ENCODE measurements around the gene CD52. TPM values are rescaled to one million over a fixed set of nuclear protein-coding genes. Genes with fewer than 3 reads are reported as not detected.
"Not testable (repeated sequence)": the region's sequence is repeated elsewhere in the genome, so short reads cannot be mapped to it uniquely, and the experiment has no call there.

Gene CD52
- total and polyA plus RNA-seq, 2 donors, result 3.3 to 17.0 TPM

DNA sequence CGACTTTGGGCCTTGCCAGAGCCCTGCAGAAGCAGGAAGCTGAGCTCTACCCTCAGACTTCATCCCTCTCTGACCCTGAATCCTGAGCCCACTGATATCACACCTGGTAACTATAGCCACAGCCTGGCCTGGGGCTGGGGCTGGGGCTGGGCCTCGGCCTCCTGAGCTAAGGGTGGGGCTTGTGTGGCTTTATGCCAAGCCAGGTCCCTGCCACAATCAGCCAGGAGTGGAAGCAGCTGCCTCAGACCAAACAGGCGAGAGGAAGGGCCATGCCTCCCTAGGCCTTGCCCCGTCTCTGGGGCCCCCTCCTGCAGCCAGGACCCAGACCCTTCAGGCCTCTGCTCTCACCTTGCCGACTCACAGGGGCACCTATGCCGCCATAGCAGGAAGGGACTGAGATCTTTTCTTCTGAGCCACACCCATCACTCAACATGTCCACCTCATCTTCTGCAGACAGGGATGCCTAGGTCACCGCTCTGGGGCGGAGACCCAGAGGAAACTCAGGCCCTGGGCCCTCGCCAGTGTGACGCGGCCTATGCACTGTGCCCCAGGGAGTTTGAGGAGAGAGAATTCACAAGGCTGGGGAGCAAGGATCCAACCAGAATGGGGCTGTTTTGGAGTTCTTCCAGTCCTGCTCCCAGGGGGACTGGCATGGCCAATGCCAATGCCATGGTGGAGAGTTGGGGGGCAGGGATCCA, 17.0 kb upstream of the CD52 start:
- Histone ChIP-seq H3K4me3 (ENCODE audit: low read depth, low read length) (no peak overlapping the region), H3K36me3 (ENCODE audit: insufficient read depth) (no peaks in the 10 kb centered on the region), H3K27ac (ENCODE audit: low read depth) (no peak overlapping the region), H3K4me1 (ENCODE audit: insufficient read depth) (no peaks in the 10 kb centered on the region)
- DNase-seq (ENCODE audit: extremely low spot score), result no peak
- 90% methylated on average over 11 of the region's 11 CpGs for whole genome bisulfite sequencing

- Histone ChIP-seq H3K4me3 (ENCODE audit: low read depth, low read length) (no peak overlapping the region), H3K36me3 (ENCODE audit: insufficient read depth) (no peaks in the 10 kb centered on the region), H3K4me1 (ENCODE audit: insufficient read depth) (no peaks in the 10 kb centered on the region), H3K27ac (ENCODE audit: low read depth) (no peak overlapping the region)
- no peak for DNase-seq (ENCODE audit: extremely low spot score)
- WGBS, result 67% methylated on average over 8 of the region's 8 CpGs
These were observed 14.9 kb upstream of the CD52 start for GRCh38 chr1:26302733-26303405.

- WGBS, result 30% methylated on average over 8 of the region's 8 CpGs
- Histone ChIP-seq H3K4me1 (ENCODE audit: insufficient read depth) (no peaks in the 10 kb centered on the region), H3K36me3 (ENCODE audit: insufficient read depth) (no peaks in the 10 kb centered on the region), H3K4me3 (ENCODE audit: low read depth, low read length) (peak overlapping the region; percentile 62), H3K27ac (ENCODE audit: low read depth) (no peak overlapping the region)
- DNase-seq (ENCODE audit: extremely low spot score), result no peak
These were observed 12.0 kb upstream of the CD52 start for GRCh38 chr1:26305667-26306289.

DNA sequence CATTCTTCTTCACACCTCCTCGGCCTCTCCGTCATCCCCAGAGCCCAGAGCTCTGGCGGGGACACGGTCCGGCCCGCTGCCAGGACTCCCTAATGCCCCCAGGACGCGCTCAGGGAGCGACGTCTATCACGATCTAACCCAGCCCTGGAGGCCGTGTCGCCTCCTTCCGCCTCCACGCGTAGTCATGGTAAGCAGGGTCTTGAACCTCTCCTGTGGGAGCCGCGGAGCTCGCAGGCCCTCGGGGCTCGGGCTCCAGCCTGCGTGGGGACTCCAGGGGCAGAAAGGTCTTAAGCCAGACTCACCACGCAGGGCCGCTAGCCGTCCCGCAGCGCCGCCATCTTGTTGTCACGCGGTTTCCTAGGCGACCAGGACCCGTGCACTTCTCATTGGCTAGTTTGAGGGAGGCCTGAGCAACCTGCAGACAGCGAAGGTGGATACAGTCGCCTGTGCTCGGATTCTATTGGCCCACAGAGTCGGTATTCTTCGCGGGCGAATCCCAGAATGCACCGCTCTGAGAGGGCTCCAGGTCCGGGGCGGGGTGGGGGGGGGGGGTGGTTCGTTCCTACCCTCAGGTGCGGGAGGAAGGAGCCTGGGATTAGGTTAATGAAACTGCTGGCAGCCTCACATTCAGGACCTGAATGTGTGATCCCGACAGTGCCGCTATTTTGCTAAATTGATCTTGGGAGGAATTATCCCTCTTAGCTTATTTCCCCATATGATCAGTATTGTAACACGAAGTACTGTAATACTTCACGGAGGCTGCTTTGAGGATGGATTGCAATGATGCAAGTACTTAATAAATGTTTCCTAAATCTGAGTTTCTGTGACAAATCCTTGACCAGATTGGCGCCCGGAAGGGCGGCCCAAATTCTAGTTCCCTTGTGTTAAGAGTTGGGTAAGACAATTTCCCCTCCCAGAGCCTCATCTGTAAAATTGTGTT, 11.2 kb upstream of the CD52 start, which contains the start of gene UBXN11:
Gene UBXN11, minus strand, starts transcription at position 347 of the 940 bp plus-strand sequence. CDS start 3,753 bp downstream, outside the sequence.
- Histone ChIP-seq H3K4me3 (ENCODE audit: low read depth, low read length) (peak within 1 kb of the TSS; percentile 62), H3K4me1 (ENCODE audit: insufficient read depth) (no peaks in the 10 kb centered on the region), H3K36me3 (ENCODE audit: insufficient read depth) (no peaks in the 10 kb centered on the region), H3K27ac (ENCODE audit: low read depth) (no peak within 1 kb of the TSS)
- DNase-seq (ENCODE audit: extremely low spot score), result peak; percentile 89
- WGBS, result 2% methylated on average over 51 of the region's 51 CpGs

GRCh38 chr1:26307363-26307781, 10.4 kb upstream of the CD52 start:
- Histone ChIP-seq H3K27ac (ENCODE audit: low read depth) (no peak overlapping the region), H3K4me3 (ENCODE audit: low read depth, low read length) (no peak overlapping the region)
- WGBS, result 46% methylated on average over 6 of the region's 6 CpGs

GRCh38 chr1:26307966-26308899, 9.5 kb upstream of the CD52 start:
- not testable (repeated sequence) for DNase-seq (ENCODE audit: extremely low spot score); H3K36me3 ChIP-seq (ENCODE audit: insufficient read depth); H3K4me1 ChIP-seq (ENCODE audit: insufficient read depth); H3K27ac ChIP-seq (ENCODE audit: low read depth); H3K4me3 ChIP-seq (ENCODE audit: low read depth, low read length)
- WGBS, result 83% methylated on average over 21 of the region's 21 CpGs

More at GRCh38 chr1:26307363-26307781, 10.4 kb upstream of the CD52 start:
- no peak for DNase-seq (ENCODE audit: extremely low spot score)
- no peaks in the 10 kb centered on the region for H3K4me1 ChIP-seq (ENCODE audit: insufficient read depth)
- H3K36me3 ChIP-seq (ENCODE audit: insufficient read depth), result no peaks in the 10 kb centered on the region

- H3K27ac ChIP-seq (ENCODE audit: low read depth), result no peak overlapping the region
- 83% methylated on average over 5 of the region's 5 CpGs for WGBS
- no peak overlapping the region for H3K4me3 ChIP-seq (ENCODE audit: low read depth, low read length)
- DNase-seq (ENCODE audit: extremely low spot score), result no peak
- H3K4me1 ChIP-seq (ENCODE audit: insufficient read depth), result no peaks in the 10 kb centered on the region
- H3K36me3 ChIP-seq (ENCODE audit: insufficient read depth), result no peaks in the 10 kb centered on the region
These were observed 3.3 kb upstream of the CD52 start for GRCh38 chr1:26314501-26314900.

GRCh38 chr1:26315874-26316850, 1.6 kb upstream of the CD52 start:
- WGBS, result 82% methylated on average over 8 of the region's 8 CpGs
- Histone ChIP-seq H3K27ac (ENCODE audit: low read depth) (no peak overlapping the region), H3K36me3 (ENCODE audit: insufficient read depth) (no peaks in the 10 kb centered on the region), H3K4me3 (ENCODE audit: low read depth, low read length) (no peak overlapping the region), H3K4me1 (ENCODE audit: insufficient read depth) (no peaks in the 10 kb centered on the region)
- no peak for DNase-seq (ENCODE audit: extremely low spot score)

GRCh38 chr1:26317146-26317545, 612 bp upstream of the CD52 start:
- Histone ChIP-seq H3K4me3 (ENCODE audit: low read depth, low read length) (no peak overlapping the region), H3K27ac (ENCODE audit: low read depth) (no peak overlapping the region), H3K4me1 (ENCODE audit: insufficient read depth) (no peaks in the 10 kb centered on the region), H3K36me3 (ENCODE audit: insufficient read depth) (no peaks in the 10 kb centered on the region)
- no peak for DNase-seq (ENCODE audit: extremely low spot score)
- WGBS, result 86% methylated on average over 2 of the region's 2 CpGs

DNA sequence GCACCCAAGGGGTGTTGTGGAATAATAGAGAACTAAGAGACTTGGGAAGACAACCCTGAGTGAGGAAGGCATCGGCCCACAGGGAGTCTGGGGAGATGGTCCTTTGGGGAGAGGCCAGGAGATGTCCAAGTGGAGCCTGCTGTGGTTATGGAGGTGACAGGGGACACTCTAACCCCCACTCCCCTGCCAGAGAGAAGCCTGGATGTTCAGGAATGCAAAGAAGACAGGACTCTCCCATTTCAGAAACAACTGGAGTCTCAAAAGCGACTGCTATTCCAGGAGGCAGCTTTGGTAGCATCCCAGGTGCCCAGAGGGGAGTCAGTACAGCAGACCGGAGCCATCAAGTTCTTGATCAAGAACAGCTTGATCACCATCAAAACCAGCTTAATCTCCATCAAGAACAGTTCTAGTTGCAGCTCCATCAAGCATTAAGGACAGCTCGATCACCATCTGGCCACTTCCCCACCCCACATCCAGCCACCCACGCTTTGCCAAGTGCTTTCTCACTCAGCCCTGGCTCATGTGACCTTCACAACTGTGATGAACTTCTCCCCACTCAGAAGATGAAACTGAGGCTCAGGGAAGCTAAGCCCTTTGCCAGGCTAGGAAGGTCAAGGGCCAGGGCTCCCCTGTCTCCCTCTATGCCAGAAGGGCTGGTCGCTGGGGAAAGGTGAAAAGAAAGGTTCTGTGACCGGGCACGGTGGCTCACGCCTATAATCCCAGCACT, 743 bp downstream of the CD52 start:
- Histone ChIP-seq H3K27ac (ENCODE audit: low read depth) (no peak overlapping the region), H3K4me1 (ENCODE audit: insufficient read depth) (no peaks in the 10 kb centered on the region), H3K36me3 (ENCODE audit: insufficient read depth) (no peaks in the 10 kb centered on the region), H3K4me3 (ENCODE audit: low read depth, low read length) (peak overlapping the region; percentile 16)
- no peak for DNase-seq (ENCODE audit: extremely low spot score)
- WGBS, result 84% methylated on average over 9 of the region's 9 CpGs

- Histone ChIP-seq H3K4me1 (ENCODE audit: insufficient read depth) (no peaks in the 10 kb centered on the region), H3K4me3 (ENCODE audit: low read depth, low read length) (no peak overlapping the region), H3K36me3 (ENCODE audit: insufficient read depth) (no peaks in the 10 kb centered on the region), H3K27ac (ENCODE audit: low read depth) (no peak overlapping the region)
- no peak for DNase-seq (ENCODE audit: extremely low spot score)
- WGBS, result 76% methylated on average over 2 of the region's 2 CpGs
These were observed 3.1 kb downstream of the CD52 start for GRCh38 chr1:26320896-26321295.
